Measurements from ENCODE around the gene EBLN1.
A peak's percentile ranks its signal among the peaks of the same experiment; 100 is the strongest.

Gene EBLN1

GRCh38 chr10:22217842-22218241 lies at the start of gene EBLN1:
EBLN1 (minus strand) TSS chr10:22218015; CDS start chr10:22209983, 8,032 bp downstream.
- Histone ChIP-seq H3K36me3 (no peaks in the 10 kb centered on the region), H3K9ac (no peak within 1 kb of the TSS), H3K9me3 (replicated peaks in 1 of 11) (peaks cover 0 to 7% (median 4%) of the 10 kb centered on the region in 11 experiments; a peak in 9 of 22 replicates), H3K27ac (no peak within 1 kb of the TSS), H4K20me1 (no peaks in the 10 kb centered on the region), H3K27me3 (no peaks in the 10 kb centered on the region), H3K4me3 (no peak within 1 kb of the TSS), H3K4me2 (no peak within 1 kb of the TSS), H3K4me1 (no peaks in the 10 kb centered on the region)
- TF ChIP-seq Cebpa-rat (IDR thresholded peaks at IDR 0.05) = no peak

DNA sequence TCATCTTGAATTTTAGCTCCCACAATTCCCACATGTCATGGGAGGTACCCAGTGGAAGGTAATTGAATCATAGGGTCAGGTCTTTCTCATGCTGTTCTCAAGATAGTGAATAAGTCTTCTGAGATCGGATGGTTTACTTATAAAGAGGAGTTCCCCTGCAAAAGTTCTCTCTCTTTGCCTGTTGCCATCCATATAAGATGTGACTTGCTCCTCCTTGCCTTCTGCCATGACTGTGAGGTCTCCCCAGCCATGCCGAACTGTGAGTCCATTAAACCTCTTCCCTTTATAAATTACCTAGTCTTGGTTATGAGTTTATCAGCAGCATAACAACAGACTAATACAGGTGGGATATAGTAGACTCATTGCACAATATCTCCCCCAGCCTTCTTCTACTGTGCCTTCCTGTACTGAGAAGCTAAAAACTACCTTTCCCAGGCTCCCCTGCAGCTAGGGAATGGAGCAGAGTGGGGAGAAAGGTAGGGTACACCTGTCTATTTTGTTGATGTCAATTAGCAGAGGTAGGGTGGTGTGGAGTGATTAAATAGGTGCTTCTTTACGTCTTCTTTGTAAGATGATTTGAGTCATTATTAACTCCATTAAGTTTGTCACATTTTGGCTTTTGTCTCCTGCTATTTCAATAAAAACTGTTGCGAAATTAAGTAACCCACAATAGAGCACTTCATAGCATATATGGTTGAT lies 48.2 kb upstream of the EBLN1 start:
- Histone ChIP-seq H3K9me3 (replicated peaks in 1 of 11) (peaks cover 0 to 9% (median 0%) of the 10 kb centered on the region in 11 experiments; a peak in 3 of 22 replicates), H3K27ac (no peak overlapping the region), H3K4me2 (no peak overlapping the region), H3K36me3 (no peaks in the 10 kb centered on the region), H4K20me1 (no peaks in the 10 kb centered on the region), H3K4me3 (no peak overlapping the region), H3K27me3 (peaks cover 0 to 5% (median 2%) of the 10 kb centered on the region in 11 experiments; a peak in 7 of 22 replicates), H3K4me1 (no peaks in the 10 kb centered on the region), H3K9ac (no peak overlapping the region)
- TF ChIP-seq Cebpa-rat (IDR thresholded peaks at IDR 0.05) = peak in 3 of 11 experiments; percentile 35 to 63 (median 38); a peak in 3 of 22 replicates

GRCh38 chr10:22263106-22263505 lies 45.3 kb upstream of the EBLN1 start:
- no peak overlapping the region for H3K4me2 ChIP-seq
- H3K4me1 ChIP-seq = no peaks in the 10 kb centered on the region
- H3K4me3 ChIP-seq = no peak overlapping the region
- peaks cover 0 to 7% (median 0%) of the 10 kb centered on the region in 11 experiments; a peak in 2 of 22 replicates for H4K20me1 ChIP-seq
- no peak overlapping the region for H3K27ac ChIP-seq
- H3K36me3 ChIP-seq = no peaks in the 10 kb centered on the region
- TF ChIP-seq Cebpa-rat (IDR thresholded peaks at IDR 0.05) = no peak
- no peak overlapping the region for H3K9ac ChIP-seq
- peaks cover 0 to 9% (median 0%) of the 10 kb centered on the region in 11 experiments; a peak in 3 of 22 replicates for H3K9me3 ChIP-seq (replicated peaks in 1 of 11)
- H3K27me3 ChIP-seq = peaks cover 23 to 33% (median 30%) of the 10 kb centered on the region in 11 experiments

DNA sequence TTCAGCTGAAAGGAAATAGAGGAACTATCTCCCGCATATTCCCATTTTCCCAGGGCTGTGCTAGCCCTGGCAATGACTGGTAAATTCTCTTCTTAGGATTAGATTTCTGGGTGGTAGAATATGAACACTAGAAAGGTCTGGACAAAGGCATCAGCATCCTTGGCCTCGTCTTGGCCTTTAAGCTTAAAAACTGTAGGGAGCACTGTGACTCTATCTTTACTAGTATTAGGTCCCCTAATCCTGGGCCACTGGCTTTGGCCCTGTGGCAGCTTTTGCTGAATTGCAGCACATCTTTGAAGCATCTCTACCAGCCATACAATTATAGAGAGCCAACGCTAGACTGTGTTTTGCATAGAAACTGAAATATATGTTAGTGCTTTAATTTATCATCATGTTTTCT lies 41.5 kb upstream of the EBLN1 start:
- H3K9me3 ChIP-seq (replicated peaks in 1 of 11) = no peaks in the 10 kb centered on the region; a peak in 1 of 22 replicates
- no peak overlapping the region for H3K4me2 ChIP-seq
- H3K27ac ChIP-seq = no peak overlapping the region
- H3K36me3 ChIP-seq = no peaks in the 10 kb centered on the region
- peaks cover 0 to 31% (median 0%) of the 10 kb centered on the region in 11 experiments; a peak in 4 of 22 replicates for H4K20me1 ChIP-seq
- no peak overlapping the region for H3K4me3 ChIP-seq
- H3K9ac ChIP-seq = no peak overlapping the region
- H3K4me1 ChIP-seq = no peaks in the 10 kb centered on the region
- H3K27me3 ChIP-seq = peaks cover 61 to 72% (median 68%) of the 10 kb centered on the region in 11 experiments
- no peak for TF ChIP-seq Cebpa-rat (IDR thresholded peaks at IDR 0.05)

DNA sequence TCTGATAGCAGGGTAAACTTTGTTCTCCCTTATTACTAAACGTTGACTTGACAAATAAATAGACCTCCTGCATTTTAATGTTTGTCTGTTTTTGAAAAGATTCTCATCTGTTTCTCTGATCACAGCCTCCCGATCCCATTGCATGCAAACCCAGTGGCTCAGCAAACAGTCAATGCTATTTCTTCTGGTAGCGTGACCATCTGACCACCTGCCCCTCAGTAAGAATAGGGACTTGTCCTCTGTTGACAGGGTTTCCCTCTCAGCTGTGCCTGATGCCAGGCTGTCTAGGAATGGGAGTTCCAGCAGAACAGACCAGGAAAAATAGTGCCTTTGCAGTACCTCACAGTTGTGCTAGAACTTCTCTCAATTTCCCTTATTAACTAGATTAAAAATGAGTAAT lies 40.7 kb upstream of the EBLN1 start:
- no peak overlapping the region for H3K9ac ChIP-seq
- H3K4me1 ChIP-seq = peaks cover 0 to 1% (median 0%) of the 10 kb centered on the region in 10 experiments; a peak in 3 of 20 replicates
- no peak overlapping the region for H3K27ac ChIP-seq
- no peak overlapping the region for H3K4me2 ChIP-seq
- H3K27me3 ChIP-seq = peaks cover 69 to 80% (median 76%) of the 10 kb centered on the region in 11 experiments
- H4K20me1 ChIP-seq = peaks cover 0 to 39% (median 6%) of the 10 kb centered on the region in 11 experiments; a peak in 18 of 22 replicates
- H3K4me3 ChIP-seq = no peak overlapping the region
- no peak for TF ChIP-seq Cebpa-rat (IDR thresholded peaks at IDR 0.05)
- H3K9me3 ChIP-seq (replicated peaks in 1 of 11) = no peaks in the 10 kb centered on the region; a peak in 1 of 22 replicates
- H3K36me3 ChIP-seq = no peaks in the 10 kb centered on the region

DNA sequence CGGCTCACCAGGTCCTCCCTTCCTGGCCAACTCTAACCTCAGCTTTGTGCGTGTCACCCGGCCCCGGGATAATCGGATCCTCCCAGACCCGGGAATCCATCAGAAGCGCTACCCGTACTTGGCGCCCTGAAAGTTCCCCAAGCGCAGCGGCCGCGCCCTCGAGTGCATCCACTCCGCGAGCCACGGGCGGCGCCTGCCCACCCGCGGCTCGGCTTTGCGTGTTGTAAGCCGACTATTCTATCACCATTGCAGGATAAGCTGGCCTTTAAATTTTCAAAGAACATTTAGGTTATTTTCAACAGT lies 35.7 kb upstream of the EBLN1 start:
- TF ChIP-seq Cebpa-rat (IDR thresholded peaks at IDR 0.05) = no peak
- no peaks in the 10 kb centered on the region for H3K36me3 ChIP-seq
- H3K9ac ChIP-seq = no peak overlapping the region
- H3K27me3 ChIP-seq = peaks cover 98 to 100% (median 99%) of the 10 kb centered on the region in 11 experiments
- peak overlapping the region in 4 of 11 experiments; percentile 93 to 99 (median 96); a peak in 4 of 22 replicates for H3K4me2 ChIP-seq
- peak overlapping the region in 4 of 10 experiments; percentile 63 to 76 (median 69); a peak in 7 of 20 replicates for H3K4me3 ChIP-seq
- H3K4me1 ChIP-seq = peaks cover 11 to 22% (median 17%) of the 10 kb centered on the region in 10 experiments; a peak in 19 of 20 replicates
- H3K9me3 ChIP-seq (replicated peaks in 1 of 11) = no peaks in the 10 kb centered on the region
- no peak overlapping the region for H3K27ac ChIP-seq
- peaks cover 0 to 66% (median 29%) of the 10 kb centered on the region in 11 experiments; a peak in 18 of 22 replicates for H4K20me1 ChIP-seq

DNA sequence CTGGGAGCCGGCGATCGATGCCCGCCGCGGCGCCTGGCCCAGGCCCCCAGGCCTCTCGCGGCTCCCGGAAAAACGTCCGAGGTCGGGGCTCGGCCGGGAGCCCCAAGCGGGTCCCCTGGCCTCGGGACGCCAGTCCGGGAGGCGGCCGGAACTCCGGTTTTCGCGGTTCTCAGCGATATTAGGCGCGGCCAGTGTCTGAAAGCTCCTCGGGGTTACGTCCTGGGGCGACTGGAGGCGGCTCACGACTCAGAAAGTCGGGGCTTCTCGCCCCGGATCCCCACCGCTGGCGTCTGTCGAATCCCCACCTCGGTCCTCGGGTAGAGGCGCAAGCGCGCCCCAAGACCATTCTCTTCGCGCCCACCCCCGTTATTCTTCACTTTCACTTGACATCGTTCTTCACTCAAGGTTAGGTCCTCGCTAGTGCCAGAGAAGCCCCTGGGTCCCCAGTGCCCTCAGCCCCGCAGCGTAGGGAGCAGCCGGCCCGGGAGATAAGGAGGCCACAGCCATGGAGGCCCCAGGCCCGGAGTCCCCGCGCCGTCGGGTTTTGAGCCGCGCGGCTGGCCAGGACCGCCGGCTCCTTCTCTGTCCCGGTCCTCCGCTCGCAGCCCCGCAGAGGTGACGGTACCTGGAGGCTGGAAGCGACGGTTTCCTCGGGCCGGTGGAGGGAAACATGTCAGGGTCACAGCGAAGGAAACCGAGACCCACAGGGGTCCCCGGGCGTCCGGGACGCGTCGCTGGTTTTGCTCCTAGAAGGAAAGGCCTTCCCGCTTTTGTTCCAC lies 35.2 kb upstream of the EBLN1 start:
- H3K4me1 ChIP-seq = peaks cover 11 to 22% (median 17%) of the 10 kb centered on the region in 10 experiments; a peak in 19 of 20 replicates

GRCh38 chr10:22252224-22252800 lies 34.5 kb upstream of the EBLN1 start:
- peaks cover 14 to 24% (median 17%) of the 10 kb centered on the region in 10 experiments; a peak in 19 of 20 replicates for H3K4me1 ChIP-seq
- no peaks in the 10 kb centered on the region for H3K36me3 ChIP-seq
- peak overlapping the region in 6 of 11 experiments; percentile 3 to 83 (median 59); a peak in 9 of 22 replicates for H3K9ac ChIP-seq
- peak overlapping the region; percentile 27 to 76 (median 58) for H3K4me3 ChIP-seq
- no peaks in the 10 kb centered on the region for H3K9me3 ChIP-seq (replicated peaks in 1 of 11)
- no peak for TF ChIP-seq Cebpa-rat (IDR thresholded peaks at IDR 0.05)
- peaks cover 95 to 100% (median 98%) of the 10 kb centered on the region in 11 experiments for H3K27me3 ChIP-seq
- H3K27ac ChIP-seq = peak overlapping the region in 4 of 11 experiments; percentile 27 to 66 (median 63); a peak in 8 of 22 replicates
- peak overlapping the region; percentile 66 to 99 (median 88) for H3K4me2 ChIP-seq
- H4K20me1 ChIP-seq = peaks cover 0 to 63% (median 29%) of the 10 kb centered on the region in 11 experiments; a peak in 18 of 22 replicates

More for the DNA sequence above, 35.2 kb upstream of the EBLN1 start:
- H4K20me1 ChIP-seq = peaks cover 0 to 64% (median 29%) of the 10 kb centered on the region in 11 experiments; a peak in 18 of 22 replicates
- H3K9me3 ChIP-seq (replicated peaks in 1 of 11) = no peaks in the 10 kb centered on the region
- H3K9ac ChIP-seq = peak overlapping the region in 4 of 11 experiments; percentile 49 to 83 (median 72); a peak in 7 of 22 replicates
- H3K4me2 ChIP-seq = peak overlapping the region; percentile 66 to 99 (median 88)
- H3K36me3 ChIP-seq = no peaks in the 10 kb centered on the region
- peaks cover 98 to 100% (median 99%) of the 10 kb centered on the region in 11 experiments for H3K27me3 ChIP-seq
- H3K27ac ChIP-seq = peak overlapping the region in 3 of 11 experiments; percentile 60 to 66 (median 66); a peak in 4 of 22 replicates
- peak overlapping the region; percentile 27 to 76 (median 58); a peak in 19 of 20 replicates for H3K4me3 ChIP-seq
- TF ChIP-seq Cebpa-rat (IDR thresholded peaks at IDR 0.05) = no peak
